Adrenal gland (tissue), 5 donors: ENCODE measurements around the gene MAK.

Source experiments
- POLR2A ChIP-seq, 2 donors: fragments of 450-650 bp; IDR thresholded peaks; one replicate each; pipeline ENCODE4 v1.6.1; 2017; ENCODE audit warnings: antibody characterized with exemption in 2 of 2, mild to moderate bottlenecking in 2 of 2, moderate library complexity in 1 of 2
- TF ChIP-seq, protein P1 (sequence below), 6 experiments: fragments of 450-650 bp in 4 of 6; fragments of 200-600 bp in 2 of 6; sonication (generic) in 1 of 6; IDR thresholded peaks; 1 replicate in 5 of 6; 2 replicates in 1 of 6; pipeline versions ENCODE4 v1.5.1 to v1.8.0; 2016 to 2021; ENCODE audit warnings: antibody characterized with exemption in 6 of 6, mild to moderate bottlenecking in 2 of 6, moderate library complexity in 1 of 6
- donor health status: DM: no; HTN: no; CAD: no.

DNA sequence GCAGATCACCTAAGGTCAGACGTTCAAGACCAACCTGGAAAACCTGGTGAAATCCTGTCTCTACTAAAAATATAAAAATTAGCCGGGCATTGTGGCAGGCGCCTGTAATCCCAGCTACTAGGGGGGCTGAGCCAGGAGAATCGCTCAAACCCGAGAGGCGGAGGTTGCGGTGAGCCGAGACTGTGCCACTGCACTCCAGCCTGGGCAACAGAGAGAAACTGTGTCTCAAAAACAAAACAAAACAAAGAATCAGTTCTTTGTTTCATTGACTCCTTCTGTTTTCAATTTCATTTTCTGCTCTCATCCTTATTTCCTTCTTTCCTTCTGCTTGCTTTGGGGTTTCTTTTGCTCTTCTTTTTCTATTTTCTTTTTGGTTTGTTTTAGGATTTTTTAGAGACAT is 124.4 kb downstream of the MAK start:
- TF ChIP-seq, protein P1, sequence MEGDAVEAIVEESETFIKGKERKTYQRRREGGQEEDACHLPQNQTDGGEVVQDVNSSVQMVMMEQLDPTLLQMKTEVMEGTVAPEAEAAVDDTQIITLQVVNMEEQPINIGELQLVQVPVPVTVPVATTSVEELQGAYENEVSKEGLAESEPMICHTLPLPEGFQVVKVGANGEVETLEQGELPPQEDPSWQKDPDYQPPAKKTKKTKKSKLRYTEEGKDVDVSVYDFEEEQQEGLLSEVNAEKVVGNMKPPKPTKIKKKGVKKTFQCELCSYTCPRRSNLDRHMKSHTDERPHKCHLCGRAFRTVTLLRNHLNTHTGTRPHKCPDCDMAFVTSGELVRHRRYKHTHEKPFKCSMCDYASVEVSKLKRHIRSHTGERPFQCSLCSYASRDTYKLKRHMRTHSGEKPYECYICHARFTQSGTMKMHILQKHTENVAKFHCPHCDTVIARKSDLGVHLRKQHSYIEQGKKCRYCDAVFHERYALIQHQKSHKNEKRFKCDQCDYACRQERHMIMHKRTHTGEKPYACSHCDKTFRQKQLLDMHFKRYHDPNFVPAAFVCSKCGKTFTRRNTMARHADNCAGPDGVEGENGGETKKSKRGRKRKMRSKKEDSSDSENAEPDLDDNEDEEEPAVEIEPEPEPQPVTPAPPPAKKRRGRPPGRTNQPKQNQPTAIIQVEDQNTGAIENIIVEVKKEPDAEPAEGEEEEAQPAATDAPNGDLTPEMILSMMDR (IDR thresholded peaks at IDR 0.05): no peak
- TF ChIP-seq POLR2A (IDR thresholded peaks at IDR 0.05): no peak
